ENCODE data around the gene NPTX2.
"Not testable (repeated sequence)": the region's sequence is repeated elsewhere in the genome, so short reads cannot be mapped to it uniquely, and the experiment has no call there.

NPTX2 gene

GRCh38 chr7:98617051-98617959 is at the start of gene NPTX2:
Gene NPTX2, plus strand, starts transcription at chr7:98617285. Its CDS starts 177 bp downstream, at chr7:98617462.
- no peak for DNase-seq

- DNase-seq, result no peak
Observed at GRCh38 chr7:98567991-98568390, 49.1 kb upstream of the NPTX2 start.

GRCh38 chr7:98568891-98569290 is 48.2 kb upstream of the NPTX2 start:
- no peak for DNase-seq

GRCh38 chr7:98569691-98570337 is 47.3 kb upstream of the NPTX2 start:
- no peak for DNase-seq

GRCh38 chr7:98571006-98571405 is 46.1 kb upstream of the NPTX2 start:
- no peak for DNase-seq

GRCh38 chr7:98571986-98572385 is 45.1 kb upstream of the NPTX2 start:
- no peak for DNase-seq

- DNase-seq, result not testable (repeated sequence)
Observed at GRCh38 chr7:98572716-98573115, 44.4 kb upstream of the NPTX2 start.

GRCh38 chr7:98573816-98574215 is 43.3 kb upstream of the NPTX2 start:
- no peak for DNase-seq

GRCh38 chr7:98575878-98576277 is 41.2 kb upstream of the NPTX2 start:
- DNase-seq, result no peak

GRCh38 chr7:98584830-98585229 is 32.3 kb upstream of the NPTX2 start:
- DNase-seq, result no peak

GRCh38 chr7:98591926-98592325 is 25.2 kb upstream of the NPTX2 start:
- no peak for DNase-seq

- DNase-seq, result no peak
Observed at GRCh38 chr7:98594348-98594747, 22.7 kb upstream of the NPTX2 start.

- DNase-seq, result no peak
Observed at GRCh38 chr7:98594787-98595186, 22.3 kb upstream of the NPTX2 start.

GRCh38 chr7:98598846-98599615 is 18.1 kb upstream of the NPTX2 start:
- no peak for DNase-seq

- DNase-seq, result no peak
Observed at GRCh38 chr7:98599886-98600285, 17.2 kb upstream of the NPTX2 start.

GRCh38 chr7:98602755-98603398 is 14.2 kb upstream of the NPTX2 start:
- DNase-seq, result no peak

GRCh38 chr7:98603399-98603788 is 13.7 kb upstream of the NPTX2 start:
- DNase-seq, result no peak

GRCh38 chr7:98613601-98614425 is 3.3 kb upstream of the NPTX2 start:
- no peak for DNase-seq

- DNase-seq, result no peak
Observed at GRCh38 chr7:98616381-98617050, 569 bp upstream of the NPTX2 start.

- no peak for DNase-seq
Observed at GRCh38 chr7:98617960-98618418, 904 bp downstream of the NPTX2 start.

- no peak for DNase-seq
Observed at GRCh38 chr7:98618786-98619185, 1.7 kb downstream of the NPTX2 start.

Measured in GF-D8 (cell line).